HG03039 (cell line): Measurements from ENCODE around the gene CEP57L1.
A peak's percentile ranks its signal among the peaks of the same experiment; 100 is the strongest.

Source experiments
- ATAC-seq: cut with Tn5 transposase; IDR thresholded peaks from one replicate; pipeline ENCODE4 v1.9.1; 2021; ENCODE audit warnings: mild to moderate bottlenecking, moderate library complexity; ENCODE audit not compliant: unreplicated experiment

Gene CEP57L1

DNA sequence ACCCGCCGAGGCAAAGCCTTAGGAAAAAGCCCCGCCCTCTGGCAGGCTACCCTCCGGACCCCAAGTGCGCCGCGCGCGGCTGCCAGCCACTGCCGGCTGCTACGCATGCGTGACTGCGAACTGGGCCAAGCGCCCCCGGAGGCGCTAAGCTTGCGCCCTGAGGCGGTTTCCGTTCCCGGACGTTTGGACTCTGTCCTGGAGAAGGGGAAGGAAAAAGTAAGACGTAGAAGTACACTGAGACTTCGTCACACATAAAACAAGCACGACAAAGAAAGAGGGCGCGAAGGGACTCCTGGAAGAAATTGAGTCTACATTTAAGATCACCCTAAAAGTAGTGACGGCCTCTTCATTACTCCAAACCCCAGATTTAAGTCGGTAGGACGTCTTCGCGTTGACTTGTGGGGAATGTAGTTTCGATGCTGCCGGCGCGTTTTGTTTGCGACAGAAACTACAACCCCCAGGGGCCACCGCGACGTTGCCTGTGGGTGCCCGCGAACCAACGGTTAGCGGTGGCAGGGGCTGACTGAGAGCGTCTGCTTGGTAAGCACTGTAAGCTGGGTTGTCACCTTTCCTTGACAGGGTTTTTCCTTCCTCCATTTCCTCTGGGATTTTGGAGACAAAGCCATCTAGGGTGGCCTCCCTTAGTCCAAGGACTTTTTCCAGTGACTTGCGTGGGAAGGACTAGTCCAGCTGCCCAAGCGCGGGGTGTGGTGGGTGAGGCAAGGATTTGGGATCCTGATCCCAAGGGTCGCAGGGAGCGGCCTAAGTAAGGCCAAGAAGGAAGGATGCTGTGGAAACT is at the start of gene CEP57L1:
Gene CEP57L1, plus strand, starts transcription at position 472 of the 799 bp plus-strand sequence. CDS start 49,715 bp downstream, outside the sequence.
- ATAC-seq, result peak; percentile 66

DNA sequence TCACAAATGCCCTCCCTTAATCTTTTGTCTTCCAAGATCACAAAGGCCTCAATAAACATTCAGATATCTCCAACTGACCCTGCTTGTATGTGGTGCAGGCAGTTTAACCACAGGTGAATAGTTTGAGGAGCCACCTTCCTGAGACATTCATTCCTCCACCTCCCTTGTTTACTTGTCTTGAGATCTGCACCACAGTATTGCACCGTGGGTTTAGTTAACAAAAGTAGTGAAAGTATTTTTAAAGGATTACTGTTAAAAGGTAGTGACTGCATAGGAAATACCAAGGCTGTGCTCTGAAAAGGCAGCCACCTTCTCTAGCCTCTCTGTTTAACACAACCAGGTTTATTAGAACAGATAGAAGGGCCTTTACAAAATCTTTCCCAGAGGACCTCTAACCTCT is 47.1 kb upstream of the CEP57L1 start:
- no peak for ATAC-seq

DNA sequence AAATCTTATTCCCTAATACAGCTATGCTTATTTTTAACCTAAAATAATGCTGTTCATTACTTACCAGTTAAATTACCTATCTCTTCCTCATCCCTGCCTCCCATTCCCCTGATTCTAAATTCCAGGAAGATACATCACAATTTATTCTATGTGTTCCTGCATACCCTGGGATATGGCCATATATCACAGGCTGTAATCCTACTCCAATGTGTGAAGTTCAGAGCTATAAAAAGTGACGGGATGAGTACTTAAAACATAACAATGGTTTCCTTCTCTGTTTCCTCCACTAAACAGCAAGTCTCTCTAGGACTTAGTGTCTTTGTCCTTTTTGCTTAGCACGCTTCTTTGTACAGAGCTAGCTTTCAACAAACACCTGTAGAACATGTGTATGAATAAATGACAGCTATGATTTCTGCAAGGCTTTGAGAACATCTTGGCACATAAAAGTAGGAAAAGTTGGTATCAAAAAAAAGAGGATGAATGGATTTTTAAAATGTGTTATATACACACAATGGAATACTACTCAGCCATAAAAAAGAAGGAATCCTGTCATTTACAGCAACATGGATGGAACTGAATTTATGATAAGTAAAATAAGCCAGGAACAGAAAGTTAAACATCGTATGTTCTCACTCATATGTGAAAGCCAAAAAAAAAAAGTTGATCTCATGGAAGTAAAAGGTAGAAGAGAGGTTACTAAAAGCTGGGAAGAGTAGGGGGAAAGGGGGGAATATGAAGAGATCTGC is 46.5 kb upstream of the CEP57L1 start:
- ATAC-seq, result no peak

DNA sequence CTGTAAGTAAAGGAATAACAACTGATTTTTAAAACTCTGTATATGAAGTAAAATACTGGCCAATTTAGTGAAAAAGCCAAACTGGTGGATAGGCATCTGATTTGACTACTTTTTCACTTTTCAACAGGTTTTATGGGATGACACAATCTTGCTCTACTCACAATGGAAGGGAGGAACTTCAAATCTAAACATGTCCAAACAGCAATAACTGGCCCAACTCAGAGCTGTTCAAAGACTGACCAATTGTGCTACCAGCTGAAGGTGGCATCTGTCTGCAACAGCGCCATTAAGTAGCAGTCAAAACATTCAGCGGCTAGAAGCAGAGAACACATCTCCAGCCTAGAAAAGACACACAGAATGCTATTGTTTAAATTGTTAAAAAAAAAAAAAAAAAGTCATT is 45.3 kb upstream of the CEP57L1 start:
- ATAC-seq, result no peak

DNA sequence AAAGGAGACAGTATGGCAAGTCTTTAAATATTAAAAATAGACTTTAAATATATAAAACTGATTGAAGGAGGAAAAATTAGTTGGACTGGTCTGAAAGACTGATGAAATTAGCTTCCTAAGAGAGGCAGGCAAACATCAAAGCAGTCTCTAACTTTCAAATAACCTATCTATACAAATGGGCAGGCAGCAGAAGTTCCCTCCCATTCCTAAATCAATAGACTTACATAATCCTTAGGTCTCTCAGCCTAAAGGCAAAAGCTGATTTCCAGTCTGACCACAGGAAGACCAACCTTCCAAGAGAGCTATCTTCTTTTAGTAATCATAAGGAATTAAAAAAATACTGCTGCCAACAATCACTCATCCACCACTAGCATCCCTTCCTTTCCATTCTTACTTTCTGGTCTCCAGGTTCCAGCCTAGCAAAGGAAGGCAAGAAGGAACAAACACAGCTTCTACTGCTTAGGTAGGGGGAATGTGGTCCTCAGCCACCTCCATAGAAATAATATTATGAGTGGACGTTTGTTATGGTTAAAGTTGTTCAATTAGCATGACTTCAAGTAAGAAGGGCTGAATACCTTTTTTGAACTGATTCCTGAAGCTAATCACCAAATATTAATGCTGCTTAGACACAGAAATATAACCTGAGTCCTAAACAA is 44.7 kb upstream of the CEP57L1 start:
- no peak for ATAC-seq

DNA sequence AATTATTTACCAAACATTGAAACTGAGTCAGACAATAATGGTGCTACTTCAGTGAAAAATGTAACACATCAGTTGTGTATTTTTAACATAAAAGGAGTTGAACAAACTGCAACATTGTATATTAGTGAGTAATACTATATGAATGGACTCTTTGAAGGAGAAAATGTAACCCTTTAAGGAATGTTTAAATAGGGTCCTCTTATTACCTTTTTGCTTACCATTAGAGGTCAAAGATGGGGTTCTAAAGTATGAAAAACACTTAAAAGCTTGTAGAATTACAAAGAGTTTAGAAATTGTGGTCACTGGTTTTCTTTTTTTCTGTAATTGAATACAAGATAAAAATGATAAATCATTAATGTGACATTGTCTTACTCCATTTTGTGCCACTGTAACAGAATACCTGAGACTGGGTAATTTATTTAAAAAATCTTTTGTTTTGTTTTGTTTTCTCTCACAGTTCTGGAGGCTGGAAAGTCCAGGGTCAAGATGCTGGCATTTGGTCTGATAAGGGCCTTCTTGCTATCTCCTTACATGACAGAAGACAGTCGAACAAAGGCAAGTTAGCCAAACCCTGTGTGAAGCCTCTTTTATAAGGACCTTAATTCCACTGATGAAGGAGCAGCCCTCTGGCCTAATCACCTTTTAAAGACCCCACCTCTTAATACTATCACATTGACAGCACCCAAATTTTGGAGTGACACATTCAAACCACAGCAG is 43.8 kb upstream of the CEP57L1 start:
- ATAC-seq, result no peak

DNA sequence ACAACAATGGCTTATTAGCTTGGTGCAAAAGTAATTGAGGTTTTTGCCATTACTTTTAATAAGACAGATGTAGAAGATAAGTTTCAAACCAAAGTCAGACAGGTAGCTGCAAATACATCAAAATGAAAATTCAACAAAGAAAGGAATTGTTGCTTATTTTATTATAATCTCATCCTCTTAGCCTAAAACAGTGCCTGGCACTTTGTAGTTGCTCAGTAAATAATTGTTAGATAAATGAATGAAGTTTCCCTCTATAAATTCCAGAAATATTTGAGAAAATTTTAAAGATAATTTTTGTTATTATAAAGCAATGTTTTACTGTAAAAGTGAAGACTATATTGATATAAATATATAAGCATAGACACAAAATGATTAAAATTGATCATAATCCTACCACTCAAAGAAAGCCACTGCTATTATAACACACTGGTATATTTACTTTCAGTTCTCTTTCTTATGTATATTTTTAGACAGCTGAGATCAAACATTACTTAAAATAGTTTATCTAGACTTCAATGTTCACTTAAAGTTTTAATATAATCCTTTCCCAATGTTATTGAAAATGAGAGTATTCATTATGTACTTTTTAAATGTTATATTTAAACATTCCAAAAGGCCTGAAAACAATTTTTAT is 43.2 kb upstream of the CEP57L1 start:
- no peak for ATAC-seq

DNA sequence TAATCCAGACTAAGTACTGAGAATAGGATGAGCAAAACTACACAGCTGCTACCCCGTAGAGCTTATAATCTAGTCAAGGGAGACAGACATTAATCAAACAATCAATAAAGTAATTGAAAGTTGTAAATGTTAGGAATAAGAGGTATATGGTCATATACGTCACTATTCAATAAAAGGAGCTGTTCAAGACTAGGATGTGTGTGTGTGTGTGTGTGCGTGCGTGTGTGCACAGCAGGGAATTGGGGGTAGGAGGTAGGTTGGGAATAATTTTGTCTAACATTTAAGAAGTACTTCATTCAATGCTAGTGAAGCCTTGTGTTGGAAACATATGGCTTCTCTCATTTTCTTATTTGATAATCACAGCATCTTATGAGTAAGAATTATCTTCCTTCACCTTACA is 42.5 kb upstream of the CEP57L1 start:
- no peak for ATAC-seq

DNA sequence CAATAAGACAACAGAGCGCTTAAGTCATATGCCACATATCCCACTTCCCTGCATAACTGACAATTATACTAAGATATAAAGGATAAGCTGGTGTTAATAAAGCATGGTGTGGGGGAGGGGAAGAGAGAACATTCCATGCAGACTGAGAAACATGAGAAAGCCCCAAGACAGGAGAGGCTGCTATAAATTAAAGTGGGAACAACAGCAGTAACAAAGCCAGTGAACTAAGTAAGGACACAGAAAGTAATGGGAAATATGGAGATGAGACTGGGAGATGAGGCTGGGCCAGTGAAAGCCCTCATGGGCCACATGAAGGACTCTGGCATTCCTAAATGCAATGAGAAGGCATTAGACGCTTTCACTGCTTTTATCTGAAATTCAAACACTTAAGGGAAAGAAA is 42.0 kb upstream of the CEP57L1 start:
- ATAC-seq, result no peak

DNA sequence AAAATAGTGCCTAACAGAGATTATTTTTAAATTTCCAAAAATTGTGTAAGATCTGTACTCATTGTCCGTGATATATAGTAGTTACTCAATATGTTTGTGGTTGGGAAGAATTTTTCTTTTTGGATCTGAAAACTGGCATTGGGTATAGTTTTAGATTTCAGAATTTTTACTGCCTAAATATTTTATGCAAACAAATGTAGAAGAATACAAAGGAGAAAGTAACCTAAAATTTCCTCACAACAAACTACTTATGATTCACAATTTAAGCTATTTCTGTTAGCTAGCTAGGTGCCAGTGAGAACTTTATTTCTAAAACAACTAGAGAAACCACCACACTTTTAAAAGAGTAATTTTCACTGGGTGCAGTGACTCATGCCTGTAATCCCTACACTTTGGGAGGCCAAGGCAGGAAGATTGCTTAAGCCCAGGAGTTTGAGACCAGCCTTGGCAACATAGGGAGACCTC is 39.5 kb upstream of the CEP57L1 start:
- no peak for ATAC-seq

DNA sequence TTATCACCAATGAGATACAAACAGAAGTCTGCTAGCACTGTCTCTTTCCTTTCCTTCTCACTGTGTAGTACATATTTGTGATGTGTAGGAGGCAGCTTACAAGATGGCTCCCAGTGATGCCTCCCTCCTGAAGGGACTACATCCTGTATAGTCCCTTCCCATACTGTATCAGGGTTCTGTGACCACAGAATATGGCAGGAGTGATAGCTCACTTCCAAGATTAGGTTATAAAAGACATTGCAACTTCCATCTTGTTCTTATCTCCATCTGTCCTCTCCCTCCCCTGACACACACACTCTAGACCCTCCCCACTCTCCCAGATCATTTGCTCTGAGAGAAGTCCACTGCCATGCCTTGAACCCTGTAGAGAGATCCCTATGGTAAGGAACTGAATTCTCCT is 38.6 kb upstream of the CEP57L1 start:
- ATAC-seq, result no peak

DNA sequence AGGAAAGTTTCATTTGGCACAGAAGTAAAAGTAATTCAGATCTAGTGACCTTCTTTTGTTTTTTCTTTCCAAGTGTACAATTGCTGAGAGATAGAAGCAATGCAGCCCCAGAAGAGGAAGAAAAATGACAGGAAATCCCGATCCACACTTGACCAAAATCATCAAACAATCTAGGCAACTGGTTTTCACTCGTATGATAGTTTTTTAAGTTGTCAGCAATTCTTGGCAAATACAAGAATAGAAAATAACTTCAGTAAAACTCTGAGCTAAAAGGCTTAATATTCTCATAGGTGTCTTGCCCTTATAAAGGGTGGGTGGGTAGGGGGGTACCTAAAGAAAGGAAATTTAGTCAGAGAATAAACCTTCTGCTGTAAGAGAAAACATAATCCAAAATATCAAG is 36.7 kb upstream of the CEP57L1 start:
- no peak for ATAC-seq

DNA sequence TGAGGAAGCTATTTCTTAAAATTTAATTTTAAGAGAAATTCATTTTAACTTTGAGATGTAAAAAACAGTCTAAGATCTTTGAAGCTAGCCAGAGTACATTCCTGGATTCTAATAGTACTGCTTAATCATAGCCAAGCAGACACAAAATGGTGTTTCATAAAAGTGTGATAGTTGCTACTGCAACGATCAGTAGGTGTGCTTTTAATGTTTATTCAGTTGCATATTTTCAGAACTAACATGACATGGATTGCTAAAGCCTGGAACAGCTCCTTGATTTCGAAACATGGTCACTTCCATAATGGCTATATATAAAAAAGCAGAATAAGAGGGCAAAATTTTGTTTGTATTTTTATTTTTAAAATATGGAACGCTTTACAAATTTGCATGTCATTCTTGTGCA is 36.2 kb upstream of the CEP57L1 start:
- ATAC-seq, result no peak

DNA sequence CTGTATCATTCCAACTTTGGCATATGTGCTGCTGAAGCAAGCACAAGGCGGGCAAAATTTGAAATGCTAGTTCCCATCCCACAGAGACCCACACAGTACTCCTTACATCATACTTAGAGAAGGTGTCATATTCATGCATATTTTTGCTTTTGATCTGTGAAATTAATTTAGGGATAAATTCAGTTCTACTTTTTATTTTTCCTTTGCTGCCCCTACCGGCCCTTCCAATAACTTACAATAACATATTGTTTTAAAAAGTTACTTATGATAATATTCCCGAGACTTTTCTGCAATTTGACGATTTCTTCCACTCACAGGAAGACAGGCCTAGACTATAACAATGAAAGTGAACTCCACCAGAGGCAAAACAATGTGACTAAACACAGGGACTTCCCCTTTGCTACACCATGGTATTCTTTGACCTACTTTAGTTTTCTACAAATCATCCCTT is 35.7 kb upstream of the CEP57L1 start:
- ATAC-seq, result no peak

DNA sequence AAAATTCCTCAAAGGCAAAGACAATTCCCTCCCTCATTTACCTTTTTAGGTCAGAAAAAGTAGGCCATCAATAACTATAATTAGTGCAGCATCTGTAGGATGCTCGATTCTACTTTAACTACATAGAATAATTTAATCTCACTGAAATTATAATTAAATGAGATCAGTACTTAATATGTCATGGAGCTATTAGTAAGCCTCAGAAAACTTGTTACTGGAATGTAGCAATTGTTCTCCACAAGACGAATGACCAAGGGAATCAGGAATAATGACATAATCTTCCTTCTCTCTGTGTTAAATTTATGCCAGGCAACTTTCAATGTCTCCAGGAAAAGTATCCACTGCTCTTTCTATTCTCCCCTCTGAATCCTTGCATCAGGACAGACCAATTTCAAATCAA is 34.7 kb upstream of the CEP57L1 start:
- ATAC-seq, result no peak

DNA sequence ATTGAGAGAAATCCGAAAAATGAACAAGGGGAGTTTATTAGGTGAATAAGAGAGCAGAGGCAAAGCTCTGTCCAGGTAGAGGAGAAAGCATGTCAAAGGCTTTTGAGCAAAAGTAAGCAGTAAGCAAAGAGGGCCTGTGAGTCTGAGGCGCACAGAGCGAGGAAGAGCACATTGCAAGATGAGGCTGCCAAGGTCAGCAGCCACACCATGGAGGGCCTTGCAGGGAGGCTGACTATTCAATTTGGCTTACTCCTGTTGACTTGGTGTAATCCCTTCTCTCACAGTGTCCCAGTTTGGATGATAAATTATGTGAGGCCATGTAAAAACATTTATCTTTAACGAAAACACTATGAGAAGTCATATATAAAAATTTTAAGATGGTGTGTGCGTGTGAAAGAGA is 33.1 kb upstream of the CEP57L1 start:
- no peak for ATAC-seq

DNA sequence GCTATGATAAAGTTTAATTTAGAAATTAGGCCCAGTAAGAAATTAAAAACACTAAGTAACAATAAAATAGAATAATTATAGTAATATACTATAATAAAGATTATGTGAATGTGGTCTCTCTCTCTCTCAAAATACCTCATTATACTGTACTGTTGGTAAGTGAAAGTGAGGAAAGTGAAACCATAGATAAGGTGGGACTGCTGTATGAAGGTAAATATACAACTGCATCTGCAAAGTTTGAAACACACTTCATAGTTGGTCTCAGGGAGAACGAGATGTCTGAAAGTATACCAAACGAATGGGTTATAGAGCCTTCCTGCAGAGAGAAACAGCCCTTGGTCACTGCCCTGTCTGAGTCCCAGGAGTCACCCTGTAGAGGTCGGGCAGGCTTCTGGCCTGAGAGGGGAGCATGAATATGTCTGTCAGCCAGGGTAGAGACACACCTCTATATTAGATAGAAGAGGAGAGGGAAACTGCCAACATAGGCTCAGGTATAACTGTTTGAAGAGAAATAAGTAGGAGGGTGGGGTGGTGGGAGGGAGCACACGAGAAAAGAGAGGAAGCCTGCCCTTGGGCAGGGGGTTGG is 32.4 kb upstream of the CEP57L1 start:
- ATAC-seq, result no peak

DNA sequence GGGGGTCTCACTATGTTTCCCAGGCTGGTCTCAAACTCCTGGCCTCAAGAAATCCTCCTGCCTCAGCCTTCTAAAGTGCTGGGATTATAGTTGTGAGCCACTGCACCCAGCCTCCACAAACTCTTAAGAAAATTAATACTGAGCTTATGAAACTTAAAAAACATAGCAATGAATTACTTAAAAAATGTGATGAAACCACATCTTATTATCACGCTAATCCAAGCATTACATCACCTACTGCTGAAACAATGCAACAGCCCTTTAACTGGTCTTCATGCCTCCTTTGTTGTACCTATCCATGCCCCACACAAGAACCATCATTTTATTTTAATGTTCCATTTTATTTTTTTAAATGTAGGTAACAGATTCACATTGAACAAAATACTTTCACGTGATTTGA is 25.6 kb upstream of the CEP57L1 start:
- ATAC-seq, result no peak

DNA sequence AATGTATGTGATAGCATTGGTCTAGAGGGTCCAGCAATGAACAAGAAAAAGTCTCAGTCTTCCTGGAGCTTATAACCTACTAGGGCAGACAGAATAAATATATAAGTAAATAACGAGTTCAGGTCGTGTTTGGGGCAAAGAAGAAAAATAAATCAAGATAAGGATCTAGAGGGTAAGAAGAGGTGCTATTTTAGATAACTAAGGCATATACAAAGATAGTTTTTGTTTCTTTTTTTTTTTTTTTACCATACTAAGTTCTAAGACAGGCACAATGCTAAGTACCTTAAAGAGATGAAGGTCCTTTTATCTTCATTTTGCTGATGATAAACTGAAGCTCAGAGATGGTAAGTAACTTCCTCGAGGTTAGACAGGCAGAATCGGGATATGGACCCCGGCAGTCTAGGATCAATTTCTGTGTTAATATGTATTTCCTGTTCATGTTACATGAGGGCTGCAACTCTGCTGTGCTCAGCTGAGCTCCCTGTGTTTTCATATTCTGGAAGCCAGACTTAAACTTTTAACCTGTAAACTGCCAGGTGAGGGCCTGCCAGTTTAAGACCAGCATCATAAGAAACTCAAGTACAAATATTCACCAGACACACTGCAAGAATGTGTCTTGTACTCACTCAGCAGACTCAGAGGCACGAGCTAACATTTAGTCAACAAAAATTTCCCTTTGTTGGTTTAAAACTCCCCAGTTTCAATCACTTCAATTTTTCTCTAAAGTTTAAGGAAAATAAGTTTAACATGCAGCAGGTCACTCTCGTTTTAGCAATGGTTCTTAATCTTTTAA is 24.0 kb upstream of the CEP57L1 start:
- ATAC-seq, result no peak
